GM20431 (cell line): ENCODE results near the gene COL9A3.

Source experiments
- in situ Hi-C: fragments of 300-500 bp; cut with MseI, MboI; formaldehyde crosslinking; loops from one replicate; pipeline ENCODE4 v1.15.0; 2020; ENCODE audit warnings: low sequenced_read_pairs; ENCODE audit not compliant: unreplicated experiment

Gene COL9A3

GRCh38 chr20:62887860-62888239 is 71.0 kb downstream of the COL9A3 start:
- in situ Hi-C loops, result no loop called here

GRCh38 chr20:62888406-62888805 is 71.6 kb downstream of the COL9A3 start:
- in situ Hi-C loops, result no loop called here

- in situ Hi-C loops, result no loop called here
Measured at GRCh38 chr20:62888910-62889309, 72.1 kb downstream of the COL9A3 start.

GRCh38 chr20:62889411-62889810 is 72.6 kb downstream of the COL9A3 start:
- in situ Hi-C loops, result no loop called here

- in situ Hi-C loops, result no loop called here
Measured at GRCh38 chr20:62889871-62890270, 73.0 kb downstream of the COL9A3 start.

GRCh38 chr20:62890444-62890843 is 73.6 kb downstream of the COL9A3 start:
- in situ Hi-C loops, result no loop called here
